K562 (cell line): Measurements from ENCODE around the gene TMEM209. TPM values are rescaled to one million over a fixed set of nuclear protein-coding genes. Genes with fewer than 3 reads are reported as not detected.

Experiments
- CBX3 ChIP-seq, 2 experiments: IDR thresholded peaks; 1 replicate in 1 of 2; 2 replicates in 1 of 2; pipeline ENCODE4 v1.6.1; 2012; ENCODE audit warnings: inconsistent platforms in 2 of 2, low read length in 2 of 2, borderline replicate concordance in 1 of 2, control low read depth in 1 of 2
- ERF ChIP-seq: fragments of 450-650 bp; formaldehyde crosslinking; IDR thresholded peaks from 2 replicates; pipeline ENCODE4 v1.4.0; 2020; ENCODE audit warnings: mild to moderate bottlenecking, mixed read lengths
- ETV6 ChIP-seq, 3 experiments: fragments of 150-350 bp in 1 of 3; sonication (generic) in 1 of 3; formaldehyde crosslinking in 1 of 3; IDR thresholded peaks; 2 replicates each; pipeline versions ENCODE4 v1.6.1 to v1.8.0; 2014 to 2022; ENCODE audit warnings: borderline replicate concordance in 2 of 3, low read depth in 2 of 3, antibody characterized with exemption in 1 of 3, low read length in 1 of 3, mild to moderate bottlenecking in 1 of 3, missing genetic modification reagents in 1 of 3
- HINFP ChIP-seq: fragments of 450-650 bp; conservative IDR thresholded peaks from 2 replicates; pipeline ENCODE4 v1.6.1; 2016; ENCODE audit warnings: missing genetic modification characterization, low read depth, mild to moderate bottlenecking, control low read depth, missing compliant biosample characterization
- HMGN3 ChIP-seq: IDR thresholded peaks from 2 replicates; pipeline ENCODE4 v1.6.1; 2011; ENCODE audit warnings: borderline replicate concordance, low read depth, mild to moderate bottlenecking, mixed read lengths, low read length; ENCODE audit not compliant: insufficient read length; ENCODE audit errors: extremely low read depth
- HNRNPL ChIP-seq: fragments of 200-400 bp; formaldehyde crosslinking; IDR thresholded peaks from 2 replicates; pipeline ENCODE4 v1.6.1; 2017; ENCODE audit warnings: low read depth, mild to moderate bottlenecking, low read length
- IRF9 ChIP-seq: fragments of 450-650 bp; IDR thresholded peaks from 2 replicates; pipeline ENCODE4 v1.6.1; 2016; ENCODE audit warnings: missing biosample characterization, missing genetic modification characterization
- NFIC ChIP-seq: fragments of 450-650 bp; IDR thresholded peaks from 2 replicates; pipeline ENCODE4 v1.6.1; 2017; ENCODE audit warnings: mild to moderate bottlenecking, inconsistent platforms
- PHF8 ChIP-seq: fragments of 200-600 bp; sonication (generic); IDR thresholded peaks from 2 replicates; pipeline ENCODE4 v1.6.1; 2012; ENCODE audit warnings: mixed run types, mild to moderate bottlenecking, inconsistent platforms, low read length, moderate library complexity, borderline replicate concordance
- POLR2AphosphoS2 ChIP-seq: IDR thresholded peaks from 2 replicates; pipeline ENCODE4 v1.6.1; 2012; ENCODE audit warnings: low read length, improper control_type of control experiment
- SUPT5H ChIP-seq: fragments of 450-650 bp; IDR thresholded peaks from 2 replicates; pipeline ENCODE4 v1.6.1; 2016
- USF1 ChIP-seq: sonication (generic); formaldehyde crosslinking; IDR thresholded peaks from 2 replicates; pipeline ENCODE4 v1.9.0; 2022; ENCODE audit warnings: mild to moderate bottlenecking, missing genetic modification reagents
- ZBTB12 ChIP-seq: fragments of 250-450 bp; sonication (Bioruptor Pico); IDR thresholded peaks from 2 replicates; pipeline ENCODE4 v1.4.0; 2020
- ZBTB49 ChIP-seq: sonication (generic); formaldehyde crosslinking; IDR thresholded peaks from 2 replicates; pipeline ENCODE4 v1.8.0; 2022; ENCODE audit warnings: missing genetic modification reagents, mild to moderate bottlenecking, borderline replicate concordance
- ZNF24 ChIP-seq: fragments of 450-650 bp; IDR thresholded peaks from 2 replicates; pipeline ENCODE4 v1.6.1; 2016
- ZNF740 ChIP-seq, 3 experiments: fragments of 200-800 bp in 1 of 3; sonication (Bioruptor generic) in 1 of 3; sonication (generic) in 1 of 3; formaldehyde crosslinking in 1 of 3; IDR thresholded peaks; 2 replicates each; pipeline versions ENCODE4 v1.6.1 to v1.8.0; 2016 to 2022; ENCODE audit warnings: mild to moderate bottlenecking in 2 of 3, missing compliant biosample characterization in 2 of 3, missing genetic modification characterization in 2 of 3, missing genetic modification reagents in 1 of 3
- ZZZ3 ChIP-seq: fragments of 450-650 bp; IDR thresholded peaks from 2 replicates; pipeline ENCODE4 v1.6.1; 2016; ENCODE audit warnings: antibody characterized with exemption, mild to moderate bottlenecking, moderate library complexity
- polyA plus RNA-seq, 8 experiments: library from polyadenylated mRNA; depleted of rRNA in 4 of 8; stranded (reverse) in 5 of 8; unstranded in 3 of 8; fragments of >200 nt; fragmentation: Nextera tagmentation in 2 of 8; fragmentation: Illumina TruSeq in 1 of 8; extraction: Ambion mirVana in 2 of 8; extraction: Trizol in 1 of 8; gene quantifications; 2 replicates each; pipeline versions ENCODE4 v1.2.1 to v1.2.3, GENCODE V29; 2011 to 2014; ENCODE audit warnings: inconsistent platforms in 1 of 8, missing spikeins in 1 of 8
- total RNA-seq, 7 experiments: library from RNA; depleted of rRNA in 6 of 7; stranded (reverse); fragments of >200 nt in 6 of 7; fragmentation: Illumina TruSeq in 2 of 7; extraction: Trizol in 2 of 7; gene quantifications; 2 replicates each; pipeline versions ENCODE4 v1.2.1 to v1.2.3, GENCODE V29; 2011 to 2021; ENCODE audit warnings: low replicate concordance in 1 of 7

TMEM209 gene
- total and polyA plus RNA-seq, 9 of the 15 experiments (the other 6 are each of a cell fraction or from before 2014, with no cell fraction given) = 36.8 to 116 (median 76.6) TPM

GRCh38 chr7:130154501-130155317, 50.5 kb downstream of the TMEM209 start (continued):
- TF ChIP-seq ZNF24 (no peak), ZBTB49 (CRISPR knock-in tag) (no peak), HINFP (tag) (no peak), IRF9 (tag) (no peak), ZZZ3 (no peak), HNRNPL (peak; percentile 50; the same call in 1 of the 2 replicates), NFIC (peak; percentile 71), ZNF740 (CRISPR knock-in tag; IDR thresholded peaks at IDR 0.05) (peak; percentile 95), ZNF740 (tag; IDR thresholded peaks at IDR 0.05) (peak in 1 of 2 experiments; percentile 36; a peak in 1 of 4 replicates), HMGN3 (peak; percentile 34), SUPT5H (0 out of 2 replicates have a peak, but pooled peaks have one; percentile 28), ERF (CRISPR knock-in tag) (no peak), CBX3 (IDR thresholded peaks at IDR 0.05; ENCODE audit: borderline replicate concordance in 1 of 2, low read length in 2 of 2) (peak in 1 of 2 experiments; percentile 64; a peak in 1 of 3 replicates), POLR2AphosphoS2 (0 out of 2 replicates have a peak, but pooled peaks have one; percentile 37), ZBTB12 (CRISPR knock-in tag) (no peak), ETV6 (IDR thresholded peaks at IDR 0.05; ENCODE audit: borderline replicate concordance in 1 of 2, low read depth in 2 of 2, low read length in 1 of 2) (no peak), ETV6 (CRISPR knock-in tag; IDR thresholded peaks at IDR 0.05; ENCODE audit: borderline replicate concordance) (no peak), USF1 (CRISPR knock-in tag) (no peak), PHF8 (no peak; the same call in 1 of the 2 replicates)
